Activated naive CD4-positive, alpha-beta T cell treated with anti-CD3 and anti-CD28 coated beads for 36 hours (primary cell): ENCODE data around the gene LRRC71. TPM values are rescaled to one million over a fixed set of nuclear protein-coding genes. Genes with fewer than 3 reads are reported as not detected.

ENCODE experiments used
- CTCF ChIA-PET: fragments of 350-600 bp; sonication (Branson Sonifier 250); formaldehyde crosslinking; loops from one replicate; lab custom pipeline; 2021; ENCODE audit warnings: antibody characterized with exemption; lab: Charles Lee
- DNase-seq: peaks from one replicate; pipeline ENCODE4 v3.0.0-alpha.2; 2020
- H3K27ac Mint-ChIP-seq: one replicate; pipeline ENCODE4 v1.8.0; 2021; ENCODE audit warnings: mild to moderate bottlenecking, mixed read lengths
- H3K27me3 Mint-ChIP-seq: one replicate; pipeline ENCODE4 v1.8.0; 2021; ENCODE audit warnings: low read depth, mixed read lengths
- H3K36me3 Mint-ChIP-seq: one replicate; pipeline ENCODE4 v1.8.0; 2021; ENCODE audit warnings: low read depth, mixed read lengths
- H3K4me1 Mint-ChIP-seq: one replicate; pipeline ENCODE4 v1.8.0; 2021; ENCODE audit warnings: low read depth, mixed read lengths
- H3K4me3 Mint-ChIP-seq: one replicate; pipeline ENCODE4 v1.8.0; 2021; ENCODE audit warnings: mild to moderate bottlenecking, moderate library complexity, mixed read lengths
- H3K9me3 Mint-ChIP-seq: one replicate; pipeline ENCODE4 v1.8.0; 2021; ENCODE audit warnings: mixed read lengths
- intact Hi-C: fragments of 100-400 bp; cut with micrococcal nuclease; formaldehyde crosslinking; loops from one replicate; pipeline ENCODE4 v1.15.1; 2023
- total RNA-seq, 2 experiments: library from RNA; stranded (reverse); gene quantifications; one replicate each; pipeline ENCODE4 v1.2.3, GENCODE V29; 2021

LRRC71 gene
- total RNA-seq, 2 experiments from 2014 or later, result not detected

DNA sequence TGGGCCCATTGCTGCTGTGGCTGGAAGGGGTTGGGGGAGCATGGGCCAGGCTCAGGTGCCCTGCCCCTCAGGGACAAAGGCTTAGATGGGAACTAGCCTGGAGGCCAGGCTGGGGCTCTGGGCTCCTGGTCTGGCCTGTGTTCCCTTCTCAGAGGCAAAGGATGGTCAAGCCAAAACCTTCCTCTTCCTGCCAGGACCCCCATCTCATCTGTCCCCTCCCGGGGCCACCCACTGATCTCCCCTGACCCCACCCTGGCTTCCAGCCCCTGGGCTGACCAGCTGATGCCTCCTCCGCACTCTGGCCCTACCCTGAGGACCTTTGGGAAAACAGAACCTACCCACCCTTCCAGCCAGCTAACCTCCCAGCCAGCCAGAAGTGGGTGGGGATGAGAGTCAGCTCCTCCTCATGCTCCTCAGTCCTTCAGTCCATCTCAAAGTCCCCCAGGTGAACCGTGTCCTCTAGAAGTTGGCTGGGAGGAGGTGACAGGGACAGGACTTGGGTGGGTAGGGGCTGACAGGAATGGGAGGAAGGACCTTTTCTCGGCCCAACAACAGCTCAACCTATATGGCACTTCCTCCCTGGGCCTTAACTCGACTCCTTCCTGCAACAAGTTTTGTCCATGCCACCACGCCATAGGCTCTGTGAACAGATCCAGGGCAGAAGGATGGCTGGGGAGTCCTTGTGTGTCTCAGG is 19.4 kb upstream of the LRRC71 start:
- intact Hi-C loops, result no loop called here
- Mint-ChIP-seq H3K4me1 (peaks cover 9% of the 10 kb centered on the region), H3K27ac (no peak overlapping the region), H3K27me3 (peaks cover 5% of the 10 kb centered on the region), H3K36me3 (no peaks in the 10 kb centered on the region), H3K9me3 (no peaks in the 10 kb centered on the region), H3K4me3 (no peak overlapping the region)
- CTCF ChIA-PET, result interaction anchor here (1.2 to 1.9 kb wide), 2 partner anchors 10 to 104 kb away, joined by 3 to 9 read pairs; no protein-coding TSS in a partner anchor
- DNase-seq, result no peak

- Mint-ChIP-seq H3K4me1 (peaks cover 9% of the 10 kb centered on the region), H3K36me3 (no peaks in the 10 kb centered on the region), H3K27ac (no peak overlapping the region), H3K27me3 (peaks cover 5% of the 10 kb centered on the region), H3K9me3 (no peaks in the 10 kb centered on the region), H3K4me3 (no peak overlapping the region)
- CTCF ChIA-PET, result interaction anchor here (1.2 to 1.9 kb wide), 2 partner anchors 10 to 105 kb away, joined by 3 to 9 read pairs; no protein-coding TSS in a partner anchor
- intact Hi-C loops, result no loop called here
- DNase-seq, result no peak
Observed at GRCh38 chr1:156901590-156901900, 18.9 kb upstream of the LRRC71 start.

DNA sequence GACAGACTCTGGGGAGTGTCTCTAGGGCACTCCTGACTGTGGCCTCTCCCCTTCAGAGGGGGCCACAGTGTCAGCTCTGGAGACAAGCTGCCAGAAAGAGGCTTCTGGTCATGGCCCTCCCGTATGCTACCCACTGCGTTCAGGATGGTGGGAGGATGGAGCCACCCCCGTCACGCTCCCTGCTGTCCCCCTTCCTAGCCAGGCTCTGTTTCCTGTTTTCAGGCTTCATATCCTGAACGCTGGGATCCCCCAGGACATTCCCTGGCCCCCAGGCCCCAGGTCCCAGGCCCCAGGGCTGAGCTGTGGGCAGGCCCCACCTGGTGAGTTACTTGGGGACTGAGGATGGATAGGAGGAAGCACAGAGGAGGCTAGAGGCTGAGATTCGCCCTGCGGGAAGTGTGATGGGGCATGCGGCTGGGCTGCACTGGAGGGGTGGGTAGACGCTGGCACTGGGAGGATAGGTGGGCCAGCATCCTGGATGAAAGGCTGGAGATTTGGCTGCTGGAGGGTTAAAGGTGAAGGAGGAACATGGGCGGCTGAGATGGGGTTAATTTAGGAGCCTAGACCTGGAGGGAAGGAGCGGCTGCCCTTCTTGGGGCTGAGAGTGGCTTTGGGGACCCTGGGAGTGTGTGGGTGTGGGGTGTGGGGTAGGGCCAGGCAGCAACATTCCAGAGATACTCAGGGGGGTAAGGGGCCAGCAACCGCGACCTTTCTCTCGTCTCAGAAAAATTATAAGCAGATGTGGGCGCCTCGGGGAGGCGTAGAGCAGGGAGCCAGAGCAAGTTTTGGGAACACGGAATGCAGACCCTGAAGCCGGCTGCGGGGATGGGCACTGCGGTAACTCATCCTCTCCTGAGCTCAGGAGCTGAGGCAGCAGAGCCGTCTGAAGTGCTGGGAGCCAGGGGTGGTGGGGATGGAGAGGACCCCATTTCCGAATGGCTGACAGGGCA is 18.2 kb upstream of the LRRC71 start:
- H3K4me3 Mint-ChIP-seq, result no peak overlapping the region
- CTCF ChIA-PET, result interaction anchor here (1.2 to 1.9 kb wide), 3 partner anchors 9 to 105 kb away, joined by 3 to 9 read pairs (median 4); no protein-coding TSS in a partner anchor

DNA sequence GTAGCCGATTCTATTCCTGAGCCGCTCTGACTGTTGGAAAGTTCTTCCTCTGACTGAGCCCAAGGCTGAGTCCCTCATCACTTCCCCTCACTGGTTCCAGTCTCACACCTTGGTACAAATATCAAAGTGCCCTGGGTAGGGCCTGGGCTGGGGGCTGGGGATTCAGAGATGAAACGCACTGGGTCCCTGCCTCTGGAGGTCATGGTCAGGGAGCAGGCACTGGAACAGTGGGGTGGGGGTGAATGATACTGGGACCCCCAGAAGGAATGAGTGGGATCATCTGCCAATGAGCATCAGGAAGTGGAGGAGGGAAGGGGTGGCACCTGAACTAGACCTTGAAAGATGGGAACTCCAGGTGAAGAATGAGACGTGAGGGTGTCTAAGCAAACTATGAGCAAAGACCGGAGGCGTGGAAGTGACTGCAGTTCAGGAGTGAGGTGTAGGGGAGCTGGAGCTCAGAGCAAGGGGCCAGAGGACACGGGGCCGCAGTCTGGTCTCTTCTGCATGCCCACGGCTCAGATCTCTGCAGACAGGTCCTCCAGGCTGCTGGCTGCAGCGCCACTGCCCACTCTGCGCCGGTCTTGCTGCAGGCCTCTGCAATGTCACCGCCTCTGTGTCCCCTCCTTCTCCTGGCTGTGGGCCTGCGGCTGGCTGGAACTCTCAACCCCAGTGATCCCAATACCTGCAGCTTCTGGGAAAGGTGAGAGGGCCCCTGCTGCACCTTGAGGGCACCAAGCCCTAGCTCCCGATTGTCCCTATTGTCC is 16.9 kb upstream of the LRRC71 start:
- Mint-ChIP-seq H3K9me3 (no peaks in the 10 kb centered on the region), H3K4me1 (peaks cover under 1% of the 10 kb centered on the region), H3K36me3 (no peaks in the 10 kb centered on the region), H3K27ac (no peak overlapping the region), H3K4me3 (no peak overlapping the region), H3K27me3 (peaks cover 2% of the 10 kb centered on the region)
- DNase-seq, result no peak
- intact Hi-C loops, result no loop called here
- CTCF ChIA-PET, result interaction anchor here (1.3 kb wide), 1 partner anchor 8 kb away, joined by 4 read pairs; no protein-coding TSS in a partner anchor

More for the DNA sequence above, 18.2 kb upstream of the LRRC71 start:
- no peak for DNase-seq
- no peaks in the 10 kb centered on the region for H3K9me3 Mint-ChIP-seq
- H3K27me3 Mint-ChIP-seq, result peaks cover 5% of the 10 kb centered on the region
- peaks cover 9% of the 10 kb centered on the region for H3K4me1 Mint-ChIP-seq
- no peaks in the 10 kb centered on the region for H3K36me3 Mint-ChIP-seq
- intact Hi-C loops, result no loop called here
- H3K27ac Mint-ChIP-seq, result no peak overlapping the region

DNA sequence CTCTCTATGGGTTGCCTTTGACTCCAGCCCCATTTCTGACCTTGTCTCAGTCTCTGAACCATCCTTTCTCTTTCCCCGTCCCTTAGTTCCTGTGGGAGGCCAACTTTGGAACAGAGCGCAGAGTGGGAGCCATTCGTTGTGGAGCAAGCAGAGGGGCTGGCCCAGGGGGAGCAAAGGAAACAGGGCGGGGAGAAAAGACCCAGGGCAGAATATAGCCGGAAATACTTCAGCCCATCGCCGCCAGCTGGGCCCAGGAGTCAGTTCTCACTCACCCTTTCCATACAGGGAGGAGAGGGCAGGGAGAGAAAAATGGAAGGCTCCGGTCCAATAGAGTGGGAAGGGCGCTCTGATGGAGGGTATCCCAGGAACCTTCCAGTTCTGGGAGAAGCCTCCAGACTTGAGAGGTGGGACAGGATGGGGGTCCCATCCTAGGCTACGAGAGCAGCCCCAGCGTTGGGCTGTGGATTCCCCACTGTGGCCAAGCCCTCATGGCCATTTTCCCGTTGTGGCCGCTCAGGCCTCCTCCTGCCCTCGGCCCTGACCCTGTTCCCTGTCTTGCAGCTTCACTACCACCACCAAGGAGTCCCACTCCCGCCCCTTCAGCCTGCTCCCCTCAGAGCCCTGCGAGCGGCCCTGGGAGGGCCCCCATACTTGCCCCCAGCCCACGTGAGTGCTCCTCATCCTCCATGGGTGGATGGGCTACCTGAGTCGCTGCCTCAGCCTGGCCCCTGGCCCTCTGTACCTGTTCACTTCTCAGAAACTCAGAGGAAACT is 16.1 kb upstream of the LRRC71 start:
- Mint-ChIP-seq H3K36me3 (no peaks in the 10 kb centered on the region), H3K27me3 (no peaks in the 10 kb centered on the region), H3K27ac (no peak overlapping the region), H3K9me3 (no peaks in the 10 kb centered on the region), H3K4me1 (no peaks in the 10 kb centered on the region), H3K4me3 (no peak overlapping the region)
- no peak for DNase-seq
- intact Hi-C loops, result no loop called here
- CTCF ChIA-PET, result no interaction called here

- Mint-ChIP-seq H3K4me1 (no peaks in the 10 kb centered on the region), H3K27ac (no peak overlapping the region), H3K9me3 (no peaks in the 10 kb centered on the region), H3K27me3 (no peaks in the 10 kb centered on the region), H3K36me3 (no peaks in the 10 kb centered on the region), H3K4me3 (no peak overlapping the region)
- CTCF ChIA-PET, result no interaction called here
- intact Hi-C loops, result no loop called here
- DNase-seq, result no peak
Observed at GRCh38 chr1:156905176-156905575, 15.3 kb upstream of the LRRC71 start.

GRCh38 chr1:156905651-156906050 is 14.8 kb upstream of the LRRC71 start:
- Mint-ChIP-seq H3K4me3 (no peak overlapping the region), H3K27ac (no peak overlapping the region), H3K36me3 (no peaks in the 10 kb centered on the region), H3K4me1 (no peaks in the 10 kb centered on the region), H3K27me3 (peaks cover 3% of the 10 kb centered on the region), H3K9me3 (no peaks in the 10 kb centered on the region)
- intact Hi-C loops, result no loop called here
- no peak for DNase-seq
- CTCF ChIA-PET, result no interaction called here

GRCh38 chr1:156906206-156906906 is 14.1 kb upstream of the LRRC71 start:
- no peak for DNase-seq
- Mint-ChIP-seq H3K27me3 (peaks cover 3% of the 10 kb centered on the region), H3K4me3 (no peak overlapping the region), H3K36me3 (no peaks in the 10 kb centered on the region), H3K4me1 (no peaks in the 10 kb centered on the region), H3K27ac (no peak overlapping the region), H3K9me3 (no peaks in the 10 kb centered on the region)
- intact Hi-C loops, result no loop called here
- CTCF ChIA-PET, result no interaction called here

DNA sequence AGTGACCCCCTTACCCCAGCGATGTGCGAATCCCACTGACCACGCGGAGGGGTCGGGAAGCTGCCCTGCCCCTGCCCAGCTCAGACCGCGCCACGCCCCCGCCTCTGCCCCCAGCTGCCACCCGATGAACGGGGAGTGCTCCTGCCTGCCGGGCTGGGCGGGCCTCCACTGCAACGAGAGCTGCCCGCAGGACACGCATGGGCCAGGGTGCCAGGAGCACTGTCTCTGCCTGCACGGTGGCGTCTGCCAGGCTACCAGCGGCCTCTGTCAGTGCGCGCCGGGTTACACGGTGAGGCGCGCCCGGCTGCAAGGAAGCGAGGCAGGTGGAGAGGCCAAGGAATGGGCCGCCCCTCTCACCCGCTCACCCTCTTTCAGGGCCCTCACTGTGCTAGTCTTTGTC is 11.9 kb upstream of the LRRC71 start:
- CTCF ChIA-PET, result interaction anchor here (1.7 kb wide), 1 partner anchor 15 kb away, joined by 5 read pairs; the partner anchor contains the start of gene PEAR1
- no peaks in the 10 kb centered on the region for H3K4me1 Mint-ChIP-seq
- no peaks in the 10 kb centered on the region for H3K9me3 Mint-ChIP-seq
- no peak overlapping the region for H3K27ac Mint-ChIP-seq
- H3K36me3 Mint-ChIP-seq, result no peaks in the 10 kb centered on the region
- H3K4me3 Mint-ChIP-seq, result no peak overlapping the region
- intact Hi-C loops, result no loop called here
- H3K27me3 Mint-ChIP-seq, result peaks cover 3% of the 10 kb centered on the region
- DNase-seq, result no peak

DNA sequence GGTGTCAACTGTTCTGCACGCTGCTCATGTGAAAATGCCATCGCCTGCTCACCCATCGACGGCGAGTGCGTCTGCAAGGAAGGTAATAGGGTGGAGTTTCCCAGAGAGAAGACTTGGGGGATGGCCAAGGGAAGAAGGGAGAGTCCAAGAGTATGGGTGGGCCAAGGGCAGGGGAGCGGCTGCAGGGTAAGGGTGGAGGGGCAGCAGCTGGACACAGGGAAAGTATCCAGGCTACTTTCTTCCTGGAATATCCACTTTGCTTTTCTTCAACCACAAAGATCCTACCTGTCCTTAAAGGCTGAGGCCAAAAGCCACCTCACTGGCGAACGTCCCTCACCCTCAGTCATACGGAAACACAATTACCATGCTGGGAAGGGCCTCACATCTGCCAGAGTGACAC is 11.5 kb upstream of the LRRC71 start:
- CTCF ChIA-PET, result interaction anchor here (0.8 to 2.3 kb wide), 4 partner anchors 10 to 181 kb away, joined by 3 to 7 read pairs (median 4); partner anchors contain the start of gene PEAR1
- H3K27me3 Mint-ChIP-seq, result peaks cover 3% of the 10 kb centered on the region
- H3K27ac Mint-ChIP-seq, result no peak overlapping the region
- H3K4me3 Mint-ChIP-seq, result no peak overlapping the region
- no peaks in the 10 kb centered on the region for H3K4me1 Mint-ChIP-seq
- intact Hi-C loops, result no loop called here
- DNase-seq, result no peak
- H3K9me3 Mint-ChIP-seq, result no peaks in the 10 kb centered on the region
- H3K36me3 Mint-ChIP-seq, result no peaks in the 10 kb centered on the region

DNA sequence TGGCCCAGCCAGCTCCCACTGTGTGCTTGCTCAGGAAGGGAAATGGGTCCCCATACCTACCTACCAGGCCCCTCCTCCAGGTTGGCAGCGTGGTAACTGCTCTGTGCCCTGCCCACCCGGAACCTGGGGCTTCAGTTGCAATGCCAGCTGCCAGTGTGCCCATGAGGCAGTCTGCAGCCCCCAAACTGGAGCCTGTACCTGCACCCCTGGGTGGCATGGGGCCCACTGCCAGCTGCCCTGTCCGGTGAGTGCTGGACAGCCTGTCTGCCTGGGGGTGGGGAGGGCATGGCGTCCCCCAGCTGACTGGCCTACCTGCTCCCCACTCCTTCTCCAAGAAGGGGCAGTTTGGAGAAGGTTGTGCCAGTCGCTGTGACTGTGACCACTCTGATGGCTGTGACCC is 10.8 kb upstream of the LRRC71 start:
- H3K9me3 Mint-ChIP-seq, result no peaks in the 10 kb centered on the region
- H3K4me3 Mint-ChIP-seq, result no peak overlapping the region
- CTCF ChIA-PET, result interaction anchor here (0.8 to 2.3 kb wide), 5 partner anchors 11 to 180 kb away, joined by 3 to 7 read pairs (median 4); partner anchors contain the start of gene PEAR1
- DNase-seq, result no peak
- peaks cover 4% of the 10 kb centered on the region for H3K27me3 Mint-ChIP-seq
- H3K27ac Mint-ChIP-seq, result no peak overlapping the region
- no peaks in the 10 kb centered on the region for H3K4me1 Mint-ChIP-seq
- intact Hi-C loops, result loop anchor here (1.0 to 5.0 kb wide), 4 partner anchors 18 to 248 kb away; no protein-coding TSS in a partner anchor
- no peaks in the 10 kb centered on the region for H3K36me3 Mint-ChIP-seq
